HCT116 (cell line): ENCODE results near the gene HTT-AS. TPM values are rescaled to one million over a fixed set of nuclear protein-coding genes. Genes with fewer than 3 reads are reported as not detected.

ENCODE experiments used
- ATAC-seq: fragments of 200-7000 bp; cut with Tn5 transposase; 2 replicates; pipeline ENCODE4 v1.9.1; 2020; ENCODE audit warnings: mild to moderate bottlenecking, moderate library complexity
- BruUV-seq: library from RNA; stranded (reverse); fragments of 400-500 nt; replicated peaks from 2 replicates; lab custom pipeline; 2021; lab: Mats Ljungman, UMichigan
- CTCF ChIA-PET: fragments of 300-600 bp; sonication (Branson Sonifier 250); formaldehyde crosslinking; loops from one replicate; lab custom pipeline; 2021; ENCODE audit warnings: antibody characterized with exemption; lab: Charles Lee
- POLR2A ChIA-PET: fragments of 300-600, 350-600 bp; sonication (Branson Sonifier 250); formaldehyde crosslinking; loops from one replicate; lab custom pipeline; 2021; ENCODE audit warnings: antibody characterized with exemption; lab: Charles Lee
- RAD21 ChIA-PET, 2 experiments: fragments of 300-600 bp; sonication (Branson Sonifier 250); formaldehyde crosslinking; loops; one replicate each; lab custom pipeline; 2023; ENCODE audit warnings: low total read pairs in 2 of 2; ENCODE audit not compliant: uncharacterized antibody in 2 of 2, unreplicated experiment in 2 of 2, low non-redundant PET in 1 of 2; lab: Charles Lee
- DNase-seq: peaks from one replicate; pipeline ENCODE4 v3.0.0-alpha.2; 2010; ENCODE audit warnings: low read depth, low spot score
- H2AFZ ChIP-seq: fragments of 200-600 bp; shearing (Covaris generic), sonication (generic); 2 replicates; pipeline ENCODE4 v1.6.1; 2017; ENCODE audit warnings: low read depth, mixed run types, mixed read lengths, antibody characterized with exemption, low read length; ENCODE audit not compliant: poor library complexity, severe bottlenecking
- H3K27ac ChIP-seq: 2 replicates; pipeline ENCODE4 v1.5.1; 2012; ENCODE audit warnings: low read depth, low read length
- H3K27me3 ChIP-seq: fragments of 200-600 bp; sonication (generic); 2 replicates; pipeline ENCODE4 v1.6.1; 2016; ENCODE audit warnings: mixed run types, low read length, mixed read lengths; ENCODE audit not compliant: insufficient read depth
- H3K36me3 ChIP-seq, 2 experiments: fragments of 200-500 bp in 1 of 2; fragments of 200-600 bp in 1 of 2; sonication (Bioruptor generic) in 1 of 2; sonication (generic) in 1 of 2; 2 replicates each; pipeline versions ENCODE4 v1.5.1 to v1.6.1; 2014 to 2016; ENCODE audit warnings: low read length in 2 of 2, inconsistent platforms in 1 of 2, mixed read lengths in 1 of 2, mixed run types in 1 of 2; ENCODE audit not compliant: insufficient read depth in 2 of 2, control insufficient read depth in 1 of 2
- H3K4me1 ChIP-seq, 2 experiments: fragments of 200-600 bp in 1 of 2; sonication (generic) in 1 of 2; 2 replicates each; pipeline versions ENCODE4 v1.5.1 to v1.6.1; 2012 to 2017; ENCODE audit warnings: low read length in 2 of 2, inconsistent platforms in 1 of 2, mild to moderate bottlenecking in 1 of 2, mixed read lengths in 1 of 2, mixed run types in 1 of 2, moderate library complexity in 1 of 2; ENCODE audit not compliant: insufficient read depth in 2 of 2, control insufficient read depth in 1 of 2
- H3K4me2 ChIP-seq: fragments of 200-600 bp; sonication (generic); 2 replicates; pipeline ENCODE4 v1.6.1; 2017; ENCODE audit warnings: mixed run types, low read length, mixed read lengths
- H3K4me3 ChIP-seq, 2 experiments: fragments of 200-600 bp in 1 of 2; sonication (generic) in 1 of 2; replicated peaks in 1 of 2; 2 replicates each; pipeline ENCODE4 v1.5.1; 2011 to 2016; ENCODE audit warnings: low read length in 2 of 2, control low read depth in 1 of 2, low read depth in 1 of 2, mild to moderate bottlenecking in 1 of 2, mixed read lengths in 1 of 2, mixed run types in 1 of 2
- H3K79me2 ChIP-seq: fragments of 200-600 bp; sonication (generic); 2 replicates; pipeline ENCODE4 v1.6.1; 2017; ENCODE audit warnings: mild to moderate bottlenecking, mixed run types, low read length, moderate library complexity, mixed read lengths; ENCODE audit not compliant: insufficient read depth
- H3K9ac ChIP-seq: fragments of 200-600 bp; sonication (generic); 2 replicates; pipeline ENCODE4 v1.6.1; 2016; ENCODE audit warnings: low read length, mixed read lengths
- H3K9me2 ChIP-seq: fragments of 200-600 bp; sonication (generic), shearing (Covaris generic); 2 replicates; pipeline ENCODE4 v1.6.1; 2017; ENCODE audit warnings: mixed run types, mild to moderate bottlenecking, moderate library complexity; ENCODE audit not compliant: insufficient read depth
- H3K9me3 ChIP-seq, 2 experiments: fragments of 200-500 bp in 1 of 2; fragments of 200-600 bp in 1 of 2; sonication (Bioruptor generic) in 1 of 2; sonication (generic) in 1 of 2; 2 replicates each; pipeline ENCODE4 v1.6.1; 2014 to 2017; ENCODE audit warnings: low read length in 2 of 2, mixed read lengths in 2 of 2, inconsistent platforms in 1 of 2, low read depth in 1 of 2, mild to moderate bottlenecking in 1 of 2, mixed run types in 1 of 2, moderate library complexity in 1 of 2; ENCODE audit not compliant: control insufficient read depth in 1 of 2, insufficient read depth in 1 of 2
- H4K20me1 ChIP-seq: fragments of 200-600 bp; sonication (generic), shearing (Covaris generic); 2 replicates; pipeline ENCODE4 v1.6.1; 2017; ENCODE audit warnings: mixed run types, mild to moderate bottlenecking, moderate library complexity; ENCODE audit not compliant: insufficient read depth
- CEBPB ChIP-seq: IDR thresholded peaks from 2 replicates; pipeline ENCODE4 v1.6.1; 2012; ENCODE audit warnings: low read depth
- EGR1 ChIP-seq: IDR thresholded peaks from 2 replicates; pipeline ENCODE4 v1.6.1; 2012; ENCODE audit warnings: low read depth
- ELF1 ChIP-seq: IDR thresholded peaks from 2 replicates; pipeline ENCODE4 v1.6.1; 2012; ENCODE audit warnings: low read depth, borderline replicate concordance
- EZH2 ChIP-seq: fragments of 200-600 bp; sonication (generic); IDR thresholded peaks from 2 replicates; pipeline ENCODE4 v1.6.1; 2017; ENCODE audit warnings: antibody characterized with exemption, mixed run types
- EZH2phosphoT487 ChIP-seq: fragments of 200-600 bp; IDR thresholded peaks from 2 replicates; pipeline ENCODE4 v1.6.1; 2018; ENCODE audit warnings: antibody characterized with exemption, borderline replicate concordance
- JUND ChIP-seq: IDR thresholded peaks from 2 replicates; pipeline ENCODE4 v1.6.1; 2012
- POLR2AphosphoS5 ChIP-seq: IDR thresholded peaks from 2 replicates; pipeline ENCODE4 v1.6.1; 2011; ENCODE audit warnings: mild to moderate bottlenecking, low read depth, low read length, moderate library complexity
- RAD21 ChIP-seq: IDR thresholded peaks from 2 replicates; pipeline ENCODE4 v1.6.1; 2012; ENCODE audit warnings: low read depth, mild to moderate bottlenecking
- SRF ChIP-seq: IDR thresholded peaks from 2 replicates; pipeline ENCODE4 v1.6.1; 2012; ENCODE audit warnings: low read depth
- TCF7L2 ChIP-seq: IDR thresholded peaks from 2 replicates; pipeline ENCODE4 v1.7.0; 2011; ENCODE audit warnings: borderline replicate concordance, inconsistent platforms; ENCODE audit not compliant: insufficient read depth, insufficient read length; ENCODE audit errors: extremely low read depth
- YY1 ChIP-seq: IDR thresholded peaks from 2 replicates; pipeline ENCODE4 v1.6.1; 2011; ENCODE audit warnings: low read length, low read depth, moderate library complexity, mild to moderate bottlenecking; ENCODE audit not compliant: insufficient replicate concordance; ENCODE audit errors: extremely low read depth
- ZNF274 ChIP-seq: fragments of 200-500 bp; sonication (Bioruptor generic); IDR thresholded peaks from 2 replicates; pipeline ENCODE4 v1.6.1; 2014; ENCODE audit warnings: mild to moderate bottlenecking, low read depth, low read length, inconsistent platforms
- intact Hi-C: fragments of 100-400 bp; cut with micrococcal nuclease; formaldehyde crosslinking; loops from 2 replicates; pipeline ENCODE4 v1.10.0; 2022
- total RNA-seq: library from RNA; stranded (reverse); gene quantifications from one replicate; pipeline ENCODE4 v1.2.1, GENCODE V29; 2021; ENCODE audit not compliant: unreplicated experiment
- TF ChIP-seq, protein P1 (sequence below): IDR thresholded peaks from 2 replicates; pipeline ENCODE4 v1.6.1; 2012
- TF ChIP-seq, protein P2 (sequence below): IDR thresholded peaks from 2 replicates; pipeline ENCODE4 v1.6.1; 2011; ENCODE audit warnings: mild to moderate bottlenecking, low read length, moderate library complexity; ENCODE audit not compliant: insufficient replicate concordance; ENCODE audit errors: extremely low read depth
- TF ChIP-seq, protein P3 (sequence below): IDR thresholded peaks from 2 replicates; pipeline ENCODE4 v1.6.1; 2012; ENCODE audit warnings: low read depth

Gene HTT-AS
- total RNA-seq, 1 experiment from 2014 or later, result not detected

DNA sequence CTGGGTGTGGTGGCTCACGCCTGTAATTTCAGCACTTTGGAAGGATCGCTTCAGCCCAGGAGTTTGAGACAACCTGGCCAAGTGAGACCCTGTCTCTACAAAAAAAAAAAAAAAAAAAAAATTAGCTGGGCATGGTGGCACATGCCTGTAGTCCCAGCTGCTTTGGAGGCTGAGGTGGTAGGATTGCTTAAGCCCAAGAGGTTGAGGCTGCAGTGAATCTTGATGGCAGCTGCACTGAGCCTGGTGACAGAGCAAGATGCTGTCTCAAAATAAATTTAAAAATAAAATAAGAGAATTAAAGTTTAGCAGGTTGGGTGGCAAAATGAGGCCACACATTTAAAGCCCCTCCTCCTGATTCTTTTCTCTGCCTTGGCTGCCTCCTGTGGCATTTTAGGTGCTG lies 47.3 kb upstream of the HTT-AS start:
- Histone ChIP-seq H3K4me3 (no peak overlapping the region), H3K9ac (no peak overlapping the region), H3K4me1 (no peaks in the 10 kb centered on the region), H4K20me1 (no peaks in the 10 kb centered on the region), H3K9me2 (no peaks in the 10 kb centered on the region), H3K9me3 (no peaks in the 10 kb centered on the region), H3K27ac (no peak overlapping the region), H3K27me3 (no peaks in the 10 kb centered on the region), H3K36me3 (peaks cover 21 to 23% of the 10 kb centered on the region in 2 experiments; a peak in 3 of 4 replicates), H3K4me2 (no peak overlapping the region), H2AFZ (no peak overlapping the region), H3K79me2 (no peaks in the 10 kb centered on the region)
- intact Hi-C loops, result no loop called here
- POLR2A ChIA-PET, result no interaction called here
- TF ChIP-seq EZH2 (no peak), YY1 (no peak), ZNF274 (no peak), CEBPB (no peak)
- CTCF ChIA-PET, result no interaction called here
- ATAC-seq (no peak), DNase-seq (no peak)
- BruUV-seq, result no TSS peak
- RAD21 ChIA-PET, result no interaction called here

DNA sequence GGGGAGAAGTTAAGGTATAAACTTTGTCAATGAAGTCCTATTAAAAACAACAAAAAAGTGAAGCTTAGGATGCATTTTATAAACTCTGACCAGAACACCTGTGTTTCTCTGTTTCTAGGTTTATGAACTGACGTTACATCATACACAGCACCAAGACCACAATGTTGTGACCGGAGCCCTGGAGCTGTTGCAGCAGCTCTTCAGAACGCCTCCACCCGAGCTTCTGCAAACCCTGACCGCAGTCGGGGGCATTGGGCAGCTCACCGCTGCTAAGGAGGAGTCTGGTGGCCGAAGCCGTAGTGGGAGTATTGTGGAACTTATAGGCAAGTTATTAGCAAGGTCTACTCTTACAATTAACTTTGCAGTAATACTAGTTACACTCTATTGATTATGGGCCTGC lies 46.8 kb upstream of the HTT-AS start:
- no peaks in the 10 kb centered on the region for H3K9me3 ChIP-seq
- no peak overlapping the region for H3K4me3 ChIP-seq
- no peaks in the 10 kb centered on the region for H4K20me1 ChIP-seq
- H3K4me2 ChIP-seq, result no peak overlapping the region
- no peaks in the 10 kb centered on the region for H3K79me2 ChIP-seq
- no peak overlapping the region for H2AFZ ChIP-seq
- H3K36me3 ChIP-seq, result peaks cover 24 to 28% of the 10 kb centered on the region in 2 experiments; a peak in 3 of 4 replicates
- DNase-seq, result no peak
- CTCF ChIA-PET, result interaction anchor here (0.6 kb wide), 1 partner anchor 327 kb away, joined by 3 read pairs; no protein-coding TSS in a partner anchor
- H3K27ac ChIP-seq, result no peak overlapping the region
- H3K9ac ChIP-seq, result no peak overlapping the region
- no peaks in the 10 kb centered on the region for H3K9me2 ChIP-seq
- no peaks in the 10 kb centered on the region for H3K27me3 ChIP-seq
- BruUV-seq, result no TSS peak
- intact Hi-C loops, result no loop called here
- RAD21 ChIA-PET, result no interaction called here
- no peaks in the 10 kb centered on the region for H3K4me1 ChIP-seq
- POLR2A ChIA-PET, result no interaction called here
- ATAC-seq, result no peak
- TF ChIP-seq ELF1, result no peak
- TF ChIP-seq, protein P1, sequence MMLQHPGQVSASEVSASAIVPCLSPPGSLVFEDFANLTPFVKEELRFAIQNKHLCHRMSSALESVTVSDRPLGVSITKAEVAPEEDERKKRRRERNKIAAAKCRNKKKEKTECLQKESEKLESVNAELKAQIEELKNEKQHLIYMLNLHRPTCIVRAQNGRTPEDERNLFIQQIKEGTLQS, result no peak
- TF ChIP-seq, protein P2, sequence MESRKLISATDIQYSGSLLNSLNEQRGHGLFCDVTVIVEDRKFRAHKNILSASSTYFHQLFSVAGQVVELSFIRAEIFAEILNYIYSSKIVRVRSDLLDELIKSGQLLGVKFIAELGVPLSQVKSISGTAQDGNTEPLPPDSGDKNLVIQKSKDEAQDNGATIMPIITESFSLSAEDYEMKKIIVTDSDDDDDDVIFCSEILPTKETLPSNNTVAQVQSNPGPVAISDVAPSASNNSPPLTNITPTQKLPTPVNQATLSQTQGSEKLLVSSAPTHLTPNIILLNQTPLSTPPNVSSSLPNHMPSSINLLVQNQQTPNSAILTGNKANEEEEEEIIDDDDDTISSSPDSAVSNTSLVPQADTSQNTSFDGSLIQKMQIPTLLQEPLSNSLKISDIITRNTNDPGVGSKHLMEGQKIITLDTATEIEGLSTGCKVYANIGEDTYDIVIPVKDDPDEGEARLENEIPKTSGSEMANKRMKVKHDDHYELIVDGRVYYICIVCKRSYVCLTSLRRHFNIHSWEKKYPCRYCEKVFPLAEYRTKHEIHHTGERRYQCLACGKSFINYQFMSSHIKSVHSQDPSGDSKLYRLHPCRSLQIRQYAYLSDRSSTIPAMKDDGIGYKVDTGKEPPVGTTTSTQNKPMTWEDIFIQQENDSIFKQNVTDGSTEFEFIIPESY, result no peak
- TF ChIP-seq TCF7L2, result no peak
- no peak for TF ChIP-seq POLR2AphosphoS5
- no peak for TF ChIP-seq CEBPB
- no peak for TF ChIP-seq EGR1
- TF ChIP-seq JUND, result no peak
- TF ChIP-seq SRF, result no peak
- TF ChIP-seq, protein P3, sequence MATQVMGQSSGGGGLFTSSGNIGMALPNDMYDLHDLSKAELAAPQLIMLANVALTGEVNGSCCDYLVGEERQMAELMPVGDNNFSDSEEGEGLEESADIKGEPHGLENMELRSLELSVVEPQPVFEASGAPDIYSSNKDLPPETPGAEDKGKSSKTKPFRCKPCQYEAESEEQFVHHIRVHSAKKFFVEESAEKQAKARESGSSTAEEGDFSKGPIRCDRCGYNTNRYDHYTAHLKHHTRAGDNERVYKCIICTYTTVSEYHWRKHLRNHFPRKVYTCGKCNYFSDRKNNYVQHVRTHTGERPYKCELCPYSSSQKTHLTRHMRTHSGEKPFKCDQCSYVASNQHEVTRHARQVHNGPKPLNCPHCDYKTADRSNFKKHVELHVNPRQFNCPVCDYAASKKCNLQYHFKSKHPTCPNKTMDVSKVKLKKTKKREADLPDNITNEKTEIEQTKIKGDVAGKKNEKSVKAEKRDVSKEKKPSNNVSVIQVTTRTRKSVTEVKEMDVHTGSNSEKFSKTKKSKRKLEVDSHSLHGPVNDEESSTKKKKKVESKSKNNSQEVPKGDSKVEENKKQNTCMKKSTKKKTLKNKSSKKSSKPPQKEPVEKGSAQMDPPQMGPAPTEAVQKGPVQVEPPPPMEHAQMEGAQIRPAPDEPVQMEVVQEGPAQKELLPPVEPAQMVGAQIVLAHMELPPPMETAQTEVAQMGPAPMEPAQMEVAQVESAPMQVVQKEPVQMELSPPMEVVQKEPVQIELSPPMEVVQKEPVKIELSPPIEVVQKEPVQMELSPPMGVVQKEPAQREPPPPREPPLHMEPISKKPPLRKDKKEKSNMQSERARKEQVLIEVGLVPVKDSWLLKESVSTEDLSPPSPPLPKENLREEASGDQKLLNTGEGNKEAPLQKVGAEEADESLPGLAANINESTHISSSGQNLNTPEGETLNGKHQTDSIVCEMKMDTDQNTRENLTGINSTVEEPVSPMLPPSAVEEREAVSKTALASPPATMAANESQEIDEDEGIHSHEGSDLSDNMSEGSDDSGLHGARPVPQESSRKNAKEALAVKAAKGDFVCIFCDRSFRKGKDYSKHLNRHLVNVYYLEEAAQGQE, result no peak
- no peak for TF ChIP-seq RAD21
- no peak for TF ChIP-seq ZNF274
- no peak for TF ChIP-seq EZH2phosphoT487
- TF ChIP-seq EZH2, result no peak
